GM23338 (cell line): Measurements from ENCODE around the gene CDH12. TPM values are rescaled to one million over a fixed set of nuclear protein-coding genes. Genes with fewer than 3 reads are reported as not detected.

Experiments used
- ATAC-seq: fragments of 200-7000 bp; cut with Tn5 transposase; 3 replicates; pipeline ENCODE4 v1.9.1; 2020
- DNase-seq: peaks from one replicate; pipeline ENCODE4 v3.0.0-alpha.2; 2015; ENCODE audit warnings: low spot score
- H2AFZ ChIP-seq: fragments of 200-600 bp; sonication (generic); 2 replicates; pipeline ENCODE4 v1.8.0; 2016; ENCODE audit warnings: antibody characterized with exemption, mild to moderate bottlenecking, moderate library complexity
- H3F3A ChIP-seq: fragments of 200-600 bp; sonication (generic); replicated peaks from 2 replicates; pipeline ENCODE4 v1.8.0; 2017; ENCODE audit warnings: antibody characterized with exemption, mixed run types, low read depth
- H3K27ac ChIP-seq: fragments of 200-600 bp; sonication (generic); 2 replicates; pipeline ENCODE4 v1.6.1; 2016; ENCODE audit warnings: low read depth
- H3K27me3 ChIP-seq: fragments of 200-600 bp; sonication (generic); 2 replicates; pipeline ENCODE4 v1.8.0; 2016; ENCODE audit warnings: mild to moderate bottlenecking, mixed run types, moderate library complexity; ENCODE audit not compliant: insufficient read depth
- H3K36me3 ChIP-seq: fragments of 200-600 bp; sonication (generic); 2 replicates; pipeline ENCODE4 v1.8.0; 2016; ENCODE audit warnings: mild to moderate bottlenecking; ENCODE audit not compliant: insufficient read depth
- H3K4me1 ChIP-seq: fragments of 200-600 bp; sonication (generic); 2 replicates; pipeline ENCODE4 v1.8.0; 2016; ENCODE audit warnings: mild to moderate bottlenecking, moderate library complexity; ENCODE audit not compliant: insufficient read depth
- H3K4me2 ChIP-seq: fragments of 200-600 bp; sonication (generic); 2 replicates; pipeline ENCODE4 v1.7.1; 2017; ENCODE audit warnings: mixed run types
- H3K4me3 ChIP-seq: fragments of 200-600 bp; sonication (generic); 2 replicates; pipeline ENCODE4 v1.6.1; 2016; ENCODE audit warnings: mixed run types
- H3K79me2 ChIP-seq: fragments of 200-600 bp; sonication (generic); replicated peaks from 2 replicates; pipeline ENCODE4 v1.8.0; 2017; ENCODE audit warnings: mild to moderate bottlenecking; ENCODE audit not compliant: insufficient read depth
- H3K9me2 ChIP-seq: fragments of 200-600 bp; sonication (generic); 2 replicates; pipeline ENCODE4 v1.8.0; 2017; ENCODE audit not compliant: insufficient read depth
- H4K20me1 ChIP-seq: fragments of 200-600 bp; sonication (generic); replicated peaks from 2 replicates; pipeline ENCODE4 v1.8.0; 2017; ENCODE audit warnings: mild to moderate bottlenecking; ENCODE audit not compliant: insufficient read depth
- H3K27ac Mint-ChIP-seq: 2 replicates; pipeline ENCODE4 v1.8.0; 2020; ENCODE audit warnings: inconsistent platforms, mild to moderate bottlenecking, moderate library complexity, mixed read lengths
- H3K27me3 Mint-ChIP-seq: 3 replicates; pipeline ENCODE4 v1.8.0; 2022; ENCODE audit warnings: low read depth, mild to moderate bottlenecking, moderate library complexity, mixed read lengths, inconsistent platforms; ENCODE audit not compliant: insufficient read depth, poor library complexity
- H3K36me3 Mint-ChIP-seq: 3 replicates; pipeline ENCODE4 v1.8.0; 2021; ENCODE audit warnings: low read depth, mild to moderate bottlenecking, inconsistent platforms, moderate library complexity, mixed read lengths
- H3K4me1 Mint-ChIP-seq: 3 replicates; pipeline ENCODE4 v1.8.0; 2020; ENCODE audit warnings: mild to moderate bottlenecking, inconsistent platforms, mixed read lengths
- H3K4me3 Mint-ChIP-seq: 3 replicates; pipeline ENCODE4 v1.8.0; 2021; ENCODE audit warnings: moderate library complexity, mild to moderate bottlenecking, inconsistent platforms, mixed read lengths
- H3K9me3 Mint-ChIP-seq: 3 replicates; pipeline ENCODE4 v1.8.0; 2020; ENCODE audit warnings: moderate library complexity, mild to moderate bottlenecking, inconsistent platforms, mixed read lengths
- CREB1 ChIP-seq: fragments of 250-450 bp; sonication (Bioruptor Pico); IDR thresholded peaks from 2 replicates; pipeline ENCODE4 v1.5.0; 2020; ENCODE audit warnings: low read depth, mild to moderate bottlenecking, moderate library complexity
- CTCF ChIP-seq, 2 experiments: fragments of 200-600 bp in 1 of 2; sonication (generic) in 1 of 2; conservative IDR thresholded peaks; 2 replicates each; pipeline versions ENCODE4 v1.5.1 to v1.6.1; 2016 to 2017; ENCODE audit warnings: antibody characterized with exemption in 2 of 2, low read depth in 2 of 2, mild to moderate bottlenecking in 2 of 2, moderate library complexity in 1 of 2
- ETS1 ChIP-seq: IDR thresholded peaks from 2 replicates; pipeline ENCODE4 v1.6.1; 2016; ENCODE audit warnings: antibody characterized with exemption
- EZH2 ChIP-seq: fragments of 200-600 bp; sonication (generic); IDR thresholded peaks from one replicate; pipeline ENCODE4 v1.8.0; 2017; ENCODE audit warnings: antibody characterized with exemption, mild to moderate bottlenecking, low read depth; ENCODE audit not compliant: unreplicated experiment
- EZH2phosphoT487 ChIP-seq: fragments of 200-600 bp; sonication (generic); IDR thresholded peaks from one replicate; pipeline ENCODE4 v1.8.1; 2018; ENCODE audit warnings: antibody characterized with exemption; ENCODE audit not compliant: unreplicated experiment
- JUNB ChIP-seq: IDR thresholded peaks from one replicate; pipeline ENCODE4 v1.6.1; 2016; ENCODE audit warnings: antibody characterized with exemption; ENCODE audit not compliant: unreplicated experiment
- NANOG ChIP-seq: IDR thresholded peaks from 2 replicates; pipeline ENCODE4 v1.6.1; 2016; ENCODE audit warnings: antibody characterized with exemption, borderline replicate concordance
- POLR2AphosphoS5 ChIP-seq: IDR thresholded peaks from 2 replicates; pipeline ENCODE4 v1.6.1; 2016; ENCODE audit warnings: antibody characterized with exemption, low read depth
- REST ChIP-seq: IDR thresholded peaks from one replicate; pipeline ENCODE4 v1.6.1; 2018; ENCODE audit warnings: antibody characterized with exemption; ENCODE audit not compliant: unreplicated experiment
- STAT1 ChIP-seq: IDR thresholded peaks from one replicate; pipeline ENCODE4 v1.6.1; 2016; ENCODE audit warnings: antibody characterized with exemption; ENCODE audit not compliant: unreplicated experiment
- ZNF114 ChIP-seq: fragments of 250-450 bp; sonication (Bioruptor Pico); IDR thresholded peaks from 2 replicates; pipeline ENCODE4 v1.5.0; 2020; ENCODE audit warnings: mild to moderate bottlenecking, moderate library complexity
- ZNF331 ChIP-seq: fragments of 250-450 bp; sonication (Bioruptor Pico); IDR thresholded peaks from 2 replicates; pipeline ENCODE4 v1.5.0; 2020; ENCODE audit warnings: low read depth, mild to moderate bottlenecking, moderate library complexity
- polyA plus RNA-seq: library from polyadenylated mRNA; unstranded; fragments of >200 nt; fragmentation: Nextera tagmentation; extraction: Ambion mirVana; gene quantifications from 2 replicates; pipeline ENCODE4 v1.2.1, GENCODE V29; 2016
- total RNA-seq: library from RNA; depleted of rRNA; stranded (reverse); fragments of >200 nt; shearing (Covaris generic); gene quantifications from 2 replicates; pipeline ENCODE4 v1.2.3, GENCODE V29; 2014

The CDH12 gene
- total and polyA plus RNA-seq, 2 experiments from 2014 or later: not detected

- Histone ChIP-seq H3K9me2 (no peaks in the 10 kb centered on the region), H3F3A (no peaks in the 10 kb centered on the region), H4K20me1 (no peaks in the 10 kb centered on the region), H3K27ac (no peak overlapping the region), H3K79me2 (no peaks in the 10 kb centered on the region), H3K4me2 (no peak overlapping the region), H2AFZ (no peak overlapping the region), H3K4me1 (0 out of 2 replicates have a peak, but pooled peaks cover 3% of the 10 kb centered on the region), H3K36me3 (no peaks in the 10 kb centered on the region), H3K4me3 (no peak overlapping the region), H3K27me3 (no peaks in the 10 kb centered on the region)
- ATAC-seq: no peak
- Mint-ChIP-seq H3K4me3 (no peak overlapping the region), H3K9me3 (no peaks in the 10 kb centered on the region), H3K27ac (no peak overlapping the region), H3K27me3 (no peaks in the 10 kb centered on the region), H3K36me3 (no peaks in the 10 kb centered on the region), H3K4me1 (peaks cover 6% of the 10 kb centered on the region; the same call in 1 of the 3 replicates)
- TF ChIP-seq JUNB (no peak), POLR2AphosphoS5 (no peak), STAT1 (no peak), EZH2 (no peak), ZNF331 (no peak), NANOG (no peak), ETS1 (no peak), EZH2phosphoT487 (no peak), CREB1 (CRISPR knock-in tag) (no peak), REST (no peak)
- no peak for DNase-seq
These were observed 170.1 kb downstream of the CDH12 start for GRCh38 chr5:22683050-22683449.

- H3K4me3 ChIP-seq: no peak overlapping the region
- ATAC-seq (no peak), DNase-seq (no peak)
- H3K27ac Mint-ChIP-seq: no peak overlapping the region
- H3K4me1 Mint-ChIP-seq: peaks cover 6% of the 10 kb centered on the region; the same call in 1 of the 3 replicates
- H2AFZ ChIP-seq: no peak overlapping the region
- H3K4me2 ChIP-seq: no peak overlapping the region
- peaks cover 2% of the 10 kb centered on the region for H3K27me3 Mint-ChIP-seq
- 0 out of 2 replicates have a peak, but pooled peaks cover 3% of the 10 kb centered on the region for H3K4me1 ChIP-seq
- no peaks in the 10 kb centered on the region for H3K36me3 ChIP-seq
- H3K4me3 Mint-ChIP-seq: no peak overlapping the region
- no peaks in the 10 kb centered on the region for H4K20me1 ChIP-seq
- H3K27me3 ChIP-seq: no peaks in the 10 kb centered on the region
- H3K36me3 Mint-ChIP-seq: peaks cover 18% of the 10 kb centered on the region
- TF ChIP-seq ZNF331 (no peak), ETS1 (no peak), CTCF (conservative IDR thresholded peaks at IDR 0.05; ENCODE audit: low read depth in 2 of 2) (no peak), ZNF114 (CRISPR knock-in tag) (no peak), EZH2phosphoT487 (no peak), STAT1 (no peak)
- H3F3A ChIP-seq: no peaks in the 10 kb centered on the region
- H3K27ac ChIP-seq: no peak overlapping the region
- H3K9me3 Mint-ChIP-seq: peaks cover 17% of the 10 kb centered on the region
- no peaks in the 10 kb centered on the region for H3K79me2 ChIP-seq
- peaks cover 6% of the 10 kb centered on the region; the same call in 1 of the 2 replicates for H3K9me2 ChIP-seq
These were observed 174.3 kb downstream of the CDH12 start for GRCh38 chr5:22678886-22679285.
